AG08396 (cell line): ENCODE measurements around the gene RPL31.

ENCODE experiments used
- DNase-seq: peaks from one replicate; pipeline ENCODE4 v3.0.0; 2012; ENCODE audit warnings: low spot score, mixed read lengths

The RPL31 gene

GRCh38 chr2:100995309-100996075 is 6.6 kb upstream of the RPL31 start:
- no peak for DNase-seq

GRCh38 chr2:100997509-100998234 is 4.4 kb upstream of the RPL31 start:
- DNase-seq, result no peak

- DNase-seq, result no peak
These were observed 3.9 kb upstream of the RPL31 start for GRCh38 chr2:100998235-100998573.

- DNase-seq, result no peak
These were observed 2.1 kb upstream of the RPL31 start for GRCh38 chr2:100999995-101000394.

GRCh38 chr2:101002562-101003277 is 631 bp downstream of the RPL31 start:
- DNase-seq, result no peak

GRCh38 chr2:101003278-101003775 is 1.2 kb downstream of the RPL31 start:
- no peak for DNase-seq

GRCh38 chr2:101004620-101005325 is 2.7 kb downstream of the RPL31 start:
- no peak for DNase-seq

- DNase-seq, result no peak
These were observed 4.1 kb downstream of the RPL31 start for GRCh38 chr2:101006065-101006715.

GRCh38 chr2:101007415-101008345 is 5.6 kb downstream of the RPL31 start:
- DNase-seq, result no peak

- DNase-seq, result no peak
These were observed 9.1 kb downstream of the RPL31 start for GRCh38 chr2:101011152-101011551.

GRCh38 chr2:101012054-101012705 is 10.1 kb downstream of the RPL31 start:
- no peak for DNase-seq

- DNase-seq, result peak; percentile 47
These were observed 10.7 kb downstream of the RPL31 start for GRCh38 chr2:101012706-101013181.

GRCh38 chr2:101014264-101014857 is 12.3 kb downstream of the RPL31 start:
- no peak for DNase-seq

- DNase-seq, result no peak
These were observed 15.3 kb downstream of the RPL31 start for GRCh38 chr2:101017371-101017770.

GRCh38 chr2:101018934-101019333 is 16.8 kb downstream of the RPL31 start:
- DNase-seq, result no peak

- no peak for DNase-seq
These were observed 20.1 kb downstream of the RPL31 start for GRCh38 chr2:101022221-101022620.

GRCh38 chr2:101023327-101024107 is 21.4 kb downstream of the RPL31 start:
- DNase-seq, result no peak

- DNase-seq, result no peak
These were observed 23.5 kb downstream of the RPL31 start for GRCh38 chr2:101025561-101025960.
